ENCODE data around the gene LPAR1. TPM values are rescaled to one million over a fixed set of nuclear protein-coding genes. Genes with fewer than 3 reads are reported as not detected.
A peak's percentile ranks its signal among the peaks of the same experiment; 100 is the strongest.

Gene LPAR1
- polyA plus RNA-seq, 2 donors = 5.0 to 5.2 TPM

- WGBS, 2 donors = 80 to 90% methylated on average over 3 of the region's 3 CpGs
- Histone ChIP-seq H3K36me3 (ENCODE audit: control insufficient read depth in 2 of 2, insufficient read depth in 2 of 2, low read length in 1 of 2) (no peaks in the 10 kb centered on the region), H3K4me1 (ENCODE audit: control insufficient read depth in 2 of 2, insufficient read depth in 2 of 2, low read length in 1 of 2) (no peaks in the 10 kb centered on the region), H3K27me3 (ENCODE audit: control insufficient read depth in 1 of 2, insufficient read depth in 2 of 2, low read length in 2 of 2) (no peaks in the 10 kb centered on the region), H3K4me3 (ENCODE audit: low read depth in 1 of 2, low read length in 2 of 2) (no peak overlapping the region), H3K9me3 (ENCODE audit: control insufficient read depth in 2 of 2, insufficient read depth in 1 of 2, low read depth in 1 of 2, low read length in 1 of 2) (no peaks in the 10 kb centered on the region), H3K27ac (ENCODE audit: low read depth in 2 of 2, low read length in 1 of 2) (no peak overlapping the region)
Observed at GRCh38 chr9:110922145-110922544, 116.1 kb downstream of the LPAR1 start.

DNA sequence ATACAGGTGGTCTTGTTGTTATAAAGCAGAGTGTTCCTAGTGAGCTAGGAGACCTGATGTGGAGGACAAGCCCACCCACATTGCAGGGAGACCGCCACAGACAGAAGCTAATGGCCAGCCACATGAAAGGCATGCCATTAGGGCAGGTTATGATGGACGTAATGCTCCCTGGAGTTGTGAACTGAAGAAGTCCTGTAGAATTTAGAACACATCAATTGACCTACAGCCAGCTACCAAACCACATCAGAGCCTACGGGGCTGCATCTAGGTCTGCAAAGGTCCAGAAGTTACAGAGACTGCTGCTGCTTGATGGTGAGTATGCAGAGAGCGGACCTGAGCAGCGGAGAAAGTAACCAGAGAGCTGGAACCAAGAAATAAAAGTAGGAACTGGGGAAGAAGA lies 116.6 kb downstream of the LPAR1 start:
- no peaks in the 10 kb centered on the region for H3K9me3 ChIP-seq (ENCODE audit: control insufficient read depth in 2 of 2, insufficient read depth in 1 of 2, low read depth in 1 of 2, low read length in 1 of 2)
- no peaks in the 10 kb centered on the region for H3K36me3 ChIP-seq (ENCODE audit: control insufficient read depth in 2 of 2, insufficient read depth in 2 of 2, low read length in 1 of 2)
- no peak overlapping the region for H3K27ac ChIP-seq (ENCODE audit: low read depth in 2 of 2, low read length in 1 of 2)
- no peaks in the 10 kb centered on the region for H3K4me1 ChIP-seq (ENCODE audit: control insufficient read depth in 2 of 2, insufficient read depth in 2 of 2, low read length in 1 of 2)
- H3K27me3 ChIP-seq (ENCODE audit: control insufficient read depth in 1 of 2, insufficient read depth in 2 of 2, low read length in 2 of 2) = no peaks in the 10 kb centered on the region
- WGBS, 2 donors = 95 to 96% methylated on average over 5 of the region's 5 CpGs
- H3K4me3 ChIP-seq (ENCODE audit: low read depth in 1 of 2, low read length in 2 of 2) = no peak overlapping the region

DNA sequence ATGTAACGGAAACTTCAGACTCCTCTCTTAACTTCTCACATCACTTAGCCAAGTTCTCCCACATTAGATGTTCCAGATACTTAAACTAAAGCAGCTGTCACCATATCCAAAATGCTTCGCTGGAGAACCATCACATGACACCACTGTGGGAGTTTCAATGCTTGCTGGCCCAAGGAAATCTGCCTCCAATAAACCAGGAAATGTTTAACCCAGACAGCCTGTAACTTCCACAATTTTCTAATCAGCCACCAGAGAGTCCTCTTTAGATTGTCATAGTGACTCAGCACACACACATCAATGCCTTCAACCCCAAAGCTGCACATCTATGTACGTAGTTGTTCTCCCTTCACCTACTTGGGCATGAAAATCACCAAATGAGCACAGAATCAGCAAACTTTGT lies 118.7 kb downstream of the LPAR1 start:
- H3K27me3 ChIP-seq (ENCODE audit: control insufficient read depth in 1 of 2, insufficient read depth in 2 of 2, low read length in 2 of 2) = no peaks in the 10 kb centered on the region
- H3K4me1 ChIP-seq (ENCODE audit: control insufficient read depth in 2 of 2, insufficient read depth in 2 of 2, low read length in 1 of 2) = no peaks in the 10 kb centered on the region
- 75% methylated on average over 3 of the region's 3 CpGs for WGBS, 2 donors
- no peaks in the 10 kb centered on the region for H3K9me3 ChIP-seq (ENCODE audit: control insufficient read depth in 2 of 2, insufficient read depth in 1 of 2, low read depth in 1 of 2, low read length in 1 of 2)
- no peak overlapping the region for H3K4me3 ChIP-seq (ENCODE audit: low read depth in 1 of 2, low read length in 2 of 2)
- no peaks in the 10 kb centered on the region for H3K36me3 ChIP-seq (ENCODE audit: control insufficient read depth in 2 of 2, insufficient read depth in 2 of 2, low read length in 1 of 2)
- H3K27ac ChIP-seq (ENCODE audit: low read depth in 2 of 2, low read length in 1 of 2) = no peak overlapping the region

- H3K27ac ChIP-seq (ENCODE audit: low read depth in 2 of 2, low read length in 1 of 2) = no peak overlapping the region
- H3K4me3 ChIP-seq (ENCODE audit: low read depth in 1 of 2, low read length in 2 of 2) = no peak overlapping the region
- 94 to 97% methylated on average over 3 of the region's 3 CpGs for WGBS, 2 donors
- no peaks in the 10 kb centered on the region for H3K27me3 ChIP-seq (ENCODE audit: control insufficient read depth in 1 of 2, insufficient read depth in 2 of 2, low read length in 2 of 2)
- H3K36me3 ChIP-seq (ENCODE audit: control insufficient read depth in 2 of 2, insufficient read depth in 2 of 2, low read length in 1 of 2) = no peaks in the 10 kb centered on the region
- H3K9me3 ChIP-seq (ENCODE audit: control insufficient read depth in 2 of 2, insufficient read depth in 1 of 2, low read depth in 1 of 2, low read length in 1 of 2) = no peaks in the 10 kb centered on the region
- H3K4me1 ChIP-seq (ENCODE audit: control insufficient read depth in 2 of 2, insufficient read depth in 2 of 2, low read length in 1 of 2) = no peaks in the 10 kb centered on the region
Observed at GRCh38 chr9:110919050-110919435, 119.2 kb downstream of the LPAR1 start.

- H3K4me3 ChIP-seq (ENCODE audit: low read depth in 1 of 2, low read length in 2 of 2) = no peak overlapping the region
- H3K27me3 ChIP-seq (ENCODE audit: control insufficient read depth in 1 of 2, insufficient read depth in 2 of 2, low read length in 2 of 2) = no peaks in the 10 kb centered on the region
- H3K27ac ChIP-seq (ENCODE audit: low read depth in 2 of 2, low read length in 1 of 2) = no peak overlapping the region
- no peaks in the 10 kb centered on the region for H3K9me3 ChIP-seq (ENCODE audit: control insufficient read depth in 2 of 2, insufficient read depth in 1 of 2, low read depth in 1 of 2, low read length in 1 of 2)
- no peaks in the 10 kb centered on the region for H3K4me1 ChIP-seq (ENCODE audit: control insufficient read depth in 2 of 2, insufficient read depth in 2 of 2, low read length in 1 of 2)
- no peaks in the 10 kb centered on the region for H3K36me3 ChIP-seq (ENCODE audit: control insufficient read depth in 2 of 2, insufficient read depth in 2 of 2, low read length in 1 of 2)
- WGBS, 2 donors = 50 to 79% methylated on average over 1 of the region's 1 CpG
Observed at GRCh38 chr9:110918316-110919049, 119.8 kb downstream of the LPAR1 start.

DNA sequence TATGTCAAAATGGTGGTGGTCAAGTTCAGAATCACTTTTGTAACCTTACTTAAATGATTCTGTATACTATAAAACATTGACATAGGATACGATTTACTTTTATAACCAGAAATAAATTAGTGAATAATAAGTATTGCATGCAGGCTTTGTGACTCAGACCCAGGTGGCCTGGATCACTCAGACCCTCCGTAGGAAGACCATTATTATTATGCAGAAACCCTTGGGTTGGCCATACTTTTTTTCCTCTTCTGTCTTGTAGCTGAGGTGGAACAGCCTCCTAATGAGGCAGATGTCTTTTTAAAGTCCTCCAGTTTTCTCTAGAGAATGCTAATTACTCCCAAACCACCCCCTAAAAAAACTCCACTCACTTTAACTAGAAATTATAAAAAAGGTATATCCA lies 121.9 kb downstream of the LPAR1 start:
- WGBS, 2 donors = 84 to 85% methylated on average over 2 of the region's 2 CpGs
- H3K36me3 ChIP-seq (ENCODE audit: control insufficient read depth in 2 of 2, insufficient read depth in 2 of 2, low read length in 1 of 2) = no peaks in the 10 kb centered on the region
- H3K4me1 ChIP-seq (ENCODE audit: control insufficient read depth in 2 of 2, insufficient read depth in 2 of 2, low read length in 1 of 2) = no peaks in the 10 kb centered on the region
- H3K27me3 ChIP-seq (ENCODE audit: control insufficient read depth in 1 of 2, insufficient read depth in 2 of 2, low read length in 2 of 2) = no peaks in the 10 kb centered on the region
- no peak overlapping the region for H3K4me3 ChIP-seq (ENCODE audit: low read depth in 1 of 2, low read length in 2 of 2)
- no peaks in the 10 kb centered on the region for H3K9me3 ChIP-seq (ENCODE audit: control insufficient read depth in 2 of 2, insufficient read depth in 1 of 2, low read depth in 1 of 2, low read length in 1 of 2)
- no peak overlapping the region for H3K27ac ChIP-seq (ENCODE audit: low read depth in 2 of 2, low read length in 1 of 2)

DNA sequence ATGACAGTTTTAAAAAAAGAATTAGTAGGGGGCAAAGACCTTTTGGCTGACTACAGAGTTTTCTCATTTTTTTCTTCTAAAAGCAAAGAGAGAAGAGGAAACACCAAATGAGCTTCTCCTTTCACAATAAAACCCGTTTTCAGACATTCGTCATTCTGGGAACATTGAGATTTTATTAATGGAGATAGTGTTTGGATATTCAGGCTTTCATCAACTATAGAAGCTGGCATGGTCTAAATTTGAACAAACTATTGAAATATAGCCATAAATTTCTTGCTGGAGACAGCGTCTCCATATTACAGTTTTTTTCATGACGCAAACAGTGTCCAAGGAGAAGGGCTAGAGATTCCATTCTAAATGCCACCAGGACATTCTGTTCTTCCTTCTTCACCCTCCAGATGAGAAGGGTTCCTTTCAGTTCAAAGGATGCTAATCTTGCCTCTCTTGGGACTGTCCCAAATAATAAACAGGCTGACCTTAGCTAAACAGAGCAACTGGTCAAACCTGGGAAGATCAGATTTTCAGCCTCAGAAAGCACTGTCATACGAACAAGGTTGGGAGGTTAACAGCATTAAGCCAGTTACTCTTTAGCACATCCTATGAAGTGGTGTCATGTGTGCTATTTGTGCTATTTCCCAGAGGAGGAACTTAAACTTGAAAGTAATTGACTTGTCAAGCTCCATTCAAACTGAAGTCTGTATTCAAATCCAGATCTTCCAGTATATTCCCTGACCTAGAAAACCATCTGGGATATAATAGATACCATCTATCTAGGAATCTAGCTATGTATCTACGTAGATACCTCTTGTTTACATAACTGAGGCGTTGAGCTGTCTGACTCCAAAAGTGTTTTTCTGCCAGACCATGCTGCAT lies 125.6 kb downstream of the LPAR1 start:
- Histone ChIP-seq H3K36me3 (ENCODE audit: control insufficient read depth in 2 of 2, insufficient read depth in 2 of 2, low read length in 1 of 2) (no peaks in the 10 kb centered on the region), H3K27me3 (ENCODE audit: control insufficient read depth in 1 of 2, insufficient read depth in 2 of 2, low read length in 2 of 2) (no peaks in the 10 kb centered on the region), H3K27ac (ENCODE audit: low read depth in 2 of 2, low read length in 1 of 2) (peak overlapping the region in 1 of 2 donors; percentile 82), H3K4me3 (ENCODE audit: low read depth in 1 of 2, low read length in 2 of 2) (no peak overlapping the region), H3K9me3 (ENCODE audit: control insufficient read depth in 2 of 2, insufficient read depth in 1 of 2, low read depth in 1 of 2, low read length in 1 of 2) (peaks cover 0 to 3% of the 10 kb centered on the region in 2 donors), H3K4me1 (ENCODE audit: control insufficient read depth in 2 of 2, insufficient read depth in 2 of 2, low read length in 1 of 2) (peaks cover 0 to 3% of the 10 kb centered on the region in 2 donors)
- WGBS, 2 donors = 56 to 59% methylated on average over 7 of the region's 7 CpGs

DNA sequence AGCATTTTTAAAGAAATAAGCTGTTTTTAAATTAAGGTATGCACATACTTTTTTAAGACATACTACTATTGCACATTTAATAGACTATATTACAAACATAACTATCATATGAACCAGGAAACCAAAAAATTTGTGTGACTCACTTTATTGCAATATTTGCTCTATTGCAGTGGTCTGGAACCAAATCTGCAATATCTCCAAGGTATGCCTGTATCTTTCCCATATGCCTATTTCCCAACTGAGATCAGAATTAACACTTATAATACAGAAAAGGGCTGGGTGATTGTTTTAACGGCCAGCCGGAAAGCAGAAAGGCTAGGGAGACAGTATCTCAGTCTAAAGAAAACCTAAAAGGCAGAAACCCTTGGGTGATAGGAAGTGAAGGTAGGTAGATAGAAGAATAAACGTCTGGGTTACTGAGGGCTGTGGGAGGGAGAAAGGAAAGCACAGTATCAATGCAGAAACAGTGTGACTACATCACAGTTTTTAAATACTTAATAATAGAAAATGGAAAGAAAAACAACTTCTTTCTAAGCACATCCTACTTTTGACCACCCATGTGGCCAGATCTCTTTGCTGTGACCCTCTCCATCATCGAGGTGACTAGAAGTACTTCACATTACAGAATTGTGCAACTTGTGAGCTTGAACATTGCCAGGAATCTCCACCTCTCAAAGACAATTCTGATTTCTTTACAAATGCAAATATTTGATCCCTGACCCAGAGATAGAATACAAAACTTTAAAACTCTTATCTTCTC lies 126.4 kb downstream of the LPAR1 start:
- Histone ChIP-seq H3K27me3 (ENCODE audit: control insufficient read depth in 1 of 2, insufficient read depth in 2 of 2, low read length in 2 of 2) (no peaks in the 10 kb centered on the region), H3K9me3 (ENCODE audit: control insufficient read depth in 2 of 2, insufficient read depth in 1 of 2, low read depth in 1 of 2, low read length in 1 of 2) (peaks cover 0 to 3% of the 10 kb centered on the region in 2 donors), H3K4me3 (ENCODE audit: low read depth in 1 of 2, low read length in 2 of 2) (no peak overlapping the region), H3K27ac (ENCODE audit: low read depth in 2 of 2, low read length in 1 of 2) (peak overlapping the region in 1 of 2 donors; percentile 82), H3K4me1 (ENCODE audit: control insufficient read depth in 2 of 2, insufficient read depth in 2 of 2, low read length in 1 of 2) (peaks cover 0 to 3% of the 10 kb centered on the region in 2 donors), H3K36me3 (ENCODE audit: control insufficient read depth in 2 of 2, insufficient read depth in 2 of 2, low read length in 1 of 2) (no peaks in the 10 kb centered on the region)
- 34 to 39% methylated on average over 4 of the region's 4 CpGs for WGBS, 2 donors

GRCh38 chr9:110908894-110909293 lies 129.4 kb downstream of the LPAR1 start:
- Histone ChIP-seq H3K27me3 (ENCODE audit: control insufficient read depth in 1 of 2, insufficient read depth in 2 of 2, low read length in 2 of 2) (no peaks in the 10 kb centered on the region), H3K4me1 (ENCODE audit: control insufficient read depth in 2 of 2, insufficient read depth in 2 of 2, low read length in 1 of 2) (peaks cover 0 to 3% of the 10 kb centered on the region in 2 donors), H3K36me3 (ENCODE audit: control insufficient read depth in 2 of 2, insufficient read depth in 2 of 2, low read length in 1 of 2) (no peaks in the 10 kb centered on the region), H3K4me3 (ENCODE audit: low read depth in 1 of 2, low read length in 2 of 2) (no peak overlapping the region), H3K9me3 (ENCODE audit: control insufficient read depth in 2 of 2, insufficient read depth in 1 of 2, low read depth in 1 of 2, low read length in 1 of 2) (peaks cover 0 to 3% of the 10 kb centered on the region in 2 donors), H3K27ac (ENCODE audit: low read depth in 2 of 2, low read length in 1 of 2) (no peak overlapping the region)
- 80% methylated on average over 2 of the region's 2 CpGs for WGBS, 2 donors

Data from esophagus (tissue), 2 donors.